NCI-H1436 (cell line): ENCODE data around the gene MANEAL.
"Not testable (repeated sequence)": the region's sequence is repeated elsewhere in the genome, so short reads cannot be mapped to it uniquely, and the experiment has no call there.

Experiments used
- DNase-seq: peaks from one replicate; lab custom pipeline; 2025; lab: John Stamatoyannopoulos, UW

The MANEAL gene, protein sequence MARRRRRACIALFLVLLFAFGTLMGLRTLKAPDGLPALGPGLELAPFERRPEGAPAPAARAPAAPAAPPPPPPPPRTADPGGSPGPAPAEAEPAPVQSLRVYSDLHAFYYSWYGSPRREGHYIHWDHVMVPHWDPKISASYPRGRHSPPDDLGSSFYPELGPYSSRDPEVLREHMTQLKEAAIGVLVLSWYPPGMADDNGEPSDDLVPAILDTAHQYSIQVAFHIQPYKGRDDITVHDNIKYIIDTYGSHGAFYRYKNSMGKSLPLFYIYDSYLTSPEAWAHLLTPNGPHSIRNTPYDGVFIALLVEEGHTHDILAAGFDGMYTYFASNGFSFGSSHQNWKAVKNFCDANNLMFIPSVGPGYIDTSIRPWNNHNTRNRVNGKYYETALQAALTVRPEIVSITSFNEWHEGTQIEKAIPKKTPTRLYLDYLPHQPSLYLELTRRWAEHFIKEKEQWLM

DNA sequence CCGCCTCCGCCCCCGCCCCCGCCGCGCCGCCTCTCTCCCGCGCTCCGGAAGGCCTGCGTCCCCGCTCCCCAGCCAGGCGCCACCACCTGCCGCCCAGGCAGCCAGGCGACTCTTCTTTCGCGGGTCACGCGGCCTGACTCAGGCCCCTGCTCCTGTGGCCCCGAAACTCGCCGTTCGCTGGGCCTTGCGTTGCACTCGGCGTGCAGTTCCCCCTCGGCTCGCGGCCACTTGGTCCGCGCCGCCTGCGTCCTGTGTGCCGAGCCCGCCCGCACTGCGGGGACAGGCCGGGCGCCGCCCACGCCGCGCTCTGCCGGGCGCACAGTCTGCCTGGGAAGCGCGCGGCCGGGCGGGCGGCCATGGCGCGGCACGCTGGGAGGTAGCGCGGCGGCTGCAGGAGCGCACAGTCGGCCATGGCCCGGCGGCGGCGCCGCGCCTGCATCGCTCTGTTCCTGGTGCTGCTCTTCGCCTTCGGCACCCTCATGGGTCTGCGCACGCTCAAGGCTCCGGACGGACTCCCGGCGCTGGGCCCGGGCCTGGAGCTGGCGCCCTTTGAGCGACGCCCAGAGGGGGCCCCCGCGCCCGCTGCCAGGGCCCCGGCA is at the start of gene MANEAL:
MANEAL (plus strand) TSS at position 75 of the 599 bp plus-strand sequence; CDS start at position 411, 336 bp downstream.
- peak; percentile 49 for DNase-seq

DNA sequence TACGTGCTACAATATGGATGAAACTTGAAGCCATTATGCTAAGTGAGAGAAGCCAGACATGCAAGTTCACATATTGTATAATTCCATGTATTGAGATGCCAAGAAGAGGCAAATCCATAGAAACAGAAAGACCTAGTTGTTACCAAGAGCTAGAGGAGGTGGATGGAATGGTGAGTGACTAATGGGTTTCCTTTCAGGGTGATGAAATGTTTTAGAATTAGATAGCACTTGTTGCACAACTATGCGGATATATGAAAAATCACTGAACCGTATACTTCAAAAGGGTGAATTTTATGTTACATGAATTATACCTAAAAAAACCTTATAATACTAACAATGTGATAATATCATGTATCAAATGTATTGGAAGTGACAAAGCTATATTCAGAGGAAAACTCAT is 46.8 kb upstream of the MANEAL start:
- DNase-seq = no peak

DNA sequence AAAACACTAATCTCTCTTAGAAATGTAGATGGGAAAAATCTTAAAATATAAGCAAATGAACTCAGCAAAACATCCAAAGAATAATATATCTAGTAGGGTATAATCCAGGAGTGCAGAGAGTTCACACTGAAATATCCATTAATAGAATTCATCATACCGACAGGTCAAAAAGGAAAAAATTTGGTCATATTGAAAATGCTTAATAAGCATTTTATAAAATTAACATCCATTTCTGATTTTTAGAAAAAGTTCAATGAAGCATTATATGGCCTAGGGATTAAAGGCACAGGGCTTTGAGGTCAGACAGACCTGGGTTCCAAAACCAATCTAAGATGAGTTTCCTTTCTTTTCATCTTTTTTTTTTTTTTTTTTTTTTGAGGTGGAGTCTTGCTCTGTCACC is 45.1 kb upstream of the MANEAL start:
- DNase-seq = no peak

- no peak for DNase-seq
Measured at GRCh38 chr1:37752213-37752582, 41.4 kb upstream of the MANEAL start.

DNA sequence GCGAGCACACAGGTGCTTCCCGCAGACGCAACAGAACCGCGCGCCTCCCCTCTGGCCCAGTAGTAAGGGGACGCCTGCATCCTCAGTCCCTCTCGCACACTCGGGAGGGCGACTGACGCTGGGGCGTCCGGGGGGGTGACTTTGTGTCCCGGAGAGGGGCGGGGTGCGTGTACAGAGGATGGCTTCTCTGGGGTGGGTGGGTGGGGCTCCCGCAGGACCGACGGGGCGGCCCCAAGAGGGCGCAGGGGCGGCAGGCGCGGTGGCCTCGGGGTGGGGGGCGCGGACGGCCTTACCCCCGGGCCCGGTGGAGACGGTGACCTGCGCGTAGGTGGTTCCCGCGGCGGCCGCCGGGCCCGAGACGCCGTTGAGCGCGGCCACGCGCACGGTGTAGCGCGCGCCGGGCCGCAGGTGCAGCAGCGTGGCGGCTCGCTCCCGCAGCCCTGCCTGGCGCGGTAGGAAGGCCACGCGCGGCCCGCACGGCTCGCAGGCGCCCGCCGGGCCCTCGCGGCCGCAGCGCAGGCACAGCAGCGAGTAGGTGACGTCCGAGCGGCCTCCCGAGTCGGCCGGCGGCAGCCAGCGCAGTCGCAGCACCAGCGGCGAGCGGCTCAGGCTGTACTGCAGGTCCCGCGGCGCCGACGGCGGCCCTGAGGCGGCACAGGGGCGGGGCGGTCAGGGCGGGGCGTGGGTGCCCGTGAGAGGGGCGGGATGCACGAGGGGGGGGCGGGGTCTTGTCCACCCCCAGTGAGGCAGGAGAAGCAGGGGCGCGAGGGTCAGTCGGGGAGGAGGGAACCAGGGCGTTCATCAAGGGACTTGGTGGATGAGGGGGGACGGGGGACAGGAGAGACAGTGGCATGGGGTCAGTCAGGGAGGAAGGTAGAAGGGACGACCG is 40.8 kb upstream of the MANEAL start:
- peak; percentile 58 for DNase-seq

DNA sequence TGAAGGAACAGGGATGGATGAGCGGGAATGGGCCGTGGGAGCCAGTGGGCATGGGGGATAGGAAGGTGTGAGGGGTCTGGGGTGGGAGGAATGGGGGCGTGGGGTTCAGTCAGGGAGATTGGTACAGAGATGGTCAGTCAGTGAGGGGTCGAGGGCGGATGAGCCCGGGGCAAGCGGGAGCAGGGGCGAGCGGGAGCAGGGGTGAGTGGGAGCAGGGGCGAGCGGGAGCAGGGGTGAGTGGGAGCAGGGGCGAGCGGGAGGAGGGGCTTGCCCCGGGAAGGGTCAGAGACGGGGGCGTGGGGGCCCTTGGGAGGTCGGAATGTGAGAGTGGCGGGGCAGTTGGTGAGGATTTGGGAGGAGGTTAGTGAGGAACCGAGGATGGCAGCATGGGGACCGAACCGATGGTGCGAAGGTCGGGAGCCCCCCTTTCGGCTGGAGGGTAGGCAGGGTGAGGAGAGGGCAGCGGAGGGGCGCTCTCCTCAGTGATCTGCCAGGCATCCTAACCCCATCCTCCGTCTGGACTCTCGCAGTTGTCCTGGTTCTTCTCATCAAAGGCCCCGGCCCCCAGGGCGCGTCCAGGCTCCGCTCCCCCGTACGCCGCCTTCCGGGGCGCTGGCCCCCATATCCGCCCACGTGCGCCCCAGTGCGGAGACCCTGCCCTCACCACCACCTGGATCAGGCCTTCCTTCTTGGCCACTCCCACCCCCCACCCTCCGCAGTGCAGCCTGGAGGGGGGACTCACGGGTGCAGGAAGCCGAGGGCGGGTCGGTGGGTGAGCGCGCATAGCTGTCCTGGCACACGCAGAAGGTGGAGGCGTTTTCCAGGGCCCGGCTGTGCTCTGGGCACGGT is 40.0 kb upstream of the MANEAL start:
- DNase-seq = no peak

GRCh38 chr1:37755290-37755689 is 38.4 kb upstream of the MANEAL start:
- no peak for DNase-seq

- DNase-seq = no peak
Measured at GRCh38 chr1:37755951-37756560, 37.6 kb upstream of the MANEAL start.

DNA sequence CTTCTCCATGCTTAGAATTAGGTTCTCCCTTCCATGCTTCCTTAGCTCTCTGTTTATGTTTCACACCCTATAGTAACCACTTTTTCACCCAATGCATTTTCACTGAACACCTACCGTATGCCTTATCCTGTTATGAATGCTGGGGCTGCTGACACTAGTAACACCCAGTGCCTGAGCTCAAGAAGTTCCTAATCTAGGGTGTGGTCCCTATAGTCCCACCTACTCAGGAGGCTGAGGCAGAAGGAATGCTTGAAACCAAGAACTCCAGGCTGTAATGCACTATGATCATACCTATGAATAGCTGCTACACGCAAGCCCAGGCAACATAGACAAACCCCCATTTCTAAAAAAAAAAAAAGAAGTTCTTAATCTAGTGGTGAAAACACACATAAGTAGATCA is 34.2 kb upstream of the MANEAL start:
- no peak for DNase-seq

- DNase-seq = no peak
Measured at GRCh38 chr1:37761416-37762095, 32.1 kb upstream of the MANEAL start.

- DNase-seq = no peak
Measured at GRCh38 chr1:37762516-37762915, 31.1 kb upstream of the MANEAL start.

- DNase-seq = no peak
Measured at GRCh38 chr1:37763791-37764413, 29.7 kb upstream of the MANEAL start.

DNA sequence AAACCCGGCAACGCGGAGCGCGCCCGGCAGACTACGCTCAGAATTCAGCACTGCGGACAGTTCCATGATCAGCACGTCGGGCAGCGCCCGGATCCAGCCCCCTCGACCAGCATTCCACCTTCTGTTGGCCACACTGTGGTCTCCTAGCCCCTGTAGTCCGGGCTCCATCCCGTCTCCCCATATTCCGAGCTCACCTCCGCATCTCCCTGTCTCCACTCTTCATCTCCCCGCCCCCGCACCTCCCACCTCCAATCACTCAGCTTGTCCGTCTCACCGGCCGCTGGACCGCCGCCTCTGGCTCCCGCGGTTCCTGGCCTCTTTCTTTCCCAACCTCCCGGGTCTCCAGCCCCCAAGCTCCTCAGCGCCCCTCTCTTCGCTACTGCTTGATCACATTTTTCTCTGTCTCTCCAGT is 29.2 kb upstream of the MANEAL start:
- DNase-seq = no peak

GRCh38 chr1:37764888-37765441 is 28.7 kb upstream of the MANEAL start, which contains the start of gene EPHA10:
Gene EPHA10, minus strand, starts transcription at chr1:37765120. Its CDS starts 54 bp downstream, at chr1:37765066.
- peak; percentile 80 for DNase-seq

DNA sequence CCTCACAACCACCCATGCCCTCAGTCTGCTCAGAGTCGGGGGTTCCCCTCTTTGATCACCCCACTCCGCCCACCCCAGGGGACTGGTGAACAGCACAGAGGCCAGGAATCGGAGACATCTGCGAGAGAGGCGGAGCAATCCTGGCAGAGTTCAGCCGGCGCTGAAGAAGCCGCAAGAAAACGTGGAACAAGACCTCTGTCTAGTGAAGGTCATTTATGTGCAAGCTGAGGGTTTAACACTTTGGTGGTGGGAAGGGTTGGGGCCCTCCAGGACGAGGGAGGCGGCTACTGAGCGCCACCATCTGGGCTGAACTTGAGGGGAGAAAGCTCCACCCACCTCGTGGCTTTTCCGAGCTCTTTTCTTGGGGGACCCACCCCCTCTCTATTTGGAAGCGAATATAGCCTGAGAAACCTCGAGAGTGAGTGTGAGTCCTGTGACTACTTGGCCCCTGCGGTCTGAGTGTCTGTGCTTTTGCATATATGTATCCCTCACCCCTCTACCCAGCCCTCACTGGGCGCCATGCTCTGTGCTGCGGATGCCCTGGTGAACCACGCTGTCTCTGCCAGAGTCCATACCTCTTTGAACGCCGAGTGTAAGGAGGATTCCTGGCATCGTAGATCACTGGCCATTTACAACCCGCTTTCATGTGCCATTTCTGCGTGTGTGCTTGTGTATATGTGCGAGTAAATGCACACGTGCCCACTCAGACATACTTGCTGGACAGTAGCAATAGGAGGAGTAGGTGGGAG is 27.6 kb upstream of the MANEAL start:
- no peak for DNase-seq

- DNase-seq = no peak
Measured at GRCh38 chr1:37767488-37767887, 26.2 kb upstream of the MANEAL start.

- not testable (repeated sequence) for DNase-seq
Measured at GRCh38 chr1:37771440-37771839, 22.2 kb upstream of the MANEAL start.

DNA sequence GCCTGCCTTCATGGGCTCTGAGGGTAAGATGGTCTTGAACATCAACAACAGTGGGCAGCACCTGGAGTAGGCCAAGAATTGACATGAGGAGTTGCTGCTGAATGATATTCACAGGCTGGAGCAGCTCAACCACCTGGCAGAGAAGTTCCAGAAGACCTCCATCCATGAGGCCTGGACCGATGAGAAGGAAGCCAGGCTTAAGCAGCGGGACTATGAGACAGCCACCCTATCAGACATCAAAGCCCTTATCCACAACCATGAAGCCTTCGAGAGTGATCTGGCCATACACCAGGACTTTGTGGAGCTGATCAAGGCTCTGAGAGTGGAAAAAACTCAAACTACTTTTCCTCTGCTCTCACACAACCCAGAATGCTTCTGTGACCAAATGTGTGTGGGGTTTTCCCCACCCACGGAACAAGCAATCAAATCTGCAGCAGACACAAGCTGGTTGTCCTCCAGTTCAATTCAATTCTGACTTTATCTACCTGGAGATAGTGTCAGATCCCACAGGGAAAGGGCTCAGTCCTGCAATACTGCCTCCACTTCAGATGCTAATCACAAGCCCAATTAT is 16.6 kb upstream of the MANEAL start:
- no peak for DNase-seq

- DNase-seq = no peak
Measured at GRCh38 chr1:37778654-37779053, 15.0 kb upstream of the MANEAL start.
